DND-41 (cell line): ENCODE results near the gene MYH11.

Experiments
- ATAC-seq: fragments of 200-7000 bp; cut with Tn5 transposase; 3 replicates; pipeline ENCODE4 v1.9.1; 2021; ENCODE audit warnings: low read depth; ENCODE audit not compliant: insufficient read depth
- DNase-seq: peaks from one replicate; pipeline ENCODE4 v3.0.0-alpha.2; 2020
- H2AFZ ChIP-seq: 2 replicates; pipeline ENCODE4 v1.6.0; 2012; ENCODE audit warnings: low read depth, low read length
- H3K27ac ChIP-seq: 2 replicates; pipeline ENCODE4 v1.5.1; 2012; ENCODE audit warnings: low read length, inconsistent platforms
- H3K27me3 ChIP-seq: fragments of 200-600 bp; sonication (generic); 2 replicates; pipeline ENCODE4 v1.6.0; 2012; ENCODE audit warnings: low read length, mild to moderate bottlenecking, inconsistent platforms; ENCODE audit not compliant: insufficient read depth, poor library complexity
- H3K36me3 ChIP-seq: 2 replicates; pipeline ENCODE4 v1.5.1; 2012; ENCODE audit warnings: low read length, inconsistent platforms; ENCODE audit not compliant: insufficient read depth
- H3K4me1 ChIP-seq: 2 replicates; pipeline ENCODE4 v1.5.1; 2012; ENCODE audit warnings: mild to moderate bottlenecking, low read length; ENCODE audit not compliant: insufficient read depth
- H3K4me2 ChIP-seq: 2 replicates; pipeline ENCODE4 v1.6.0; 2012; ENCODE audit warnings: mild to moderate bottlenecking, moderate library complexity, low read length, inconsistent platforms; ENCODE audit not compliant: insufficient read depth
- H3K4me3 ChIP-seq, 2 experiments: fragments of 200-600 bp in 1 of 2; shearing (Covaris generic) in 1 of 2; 2 replicates each; pipeline ENCODE4 v1.5.1; 2012 to 2016; ENCODE audit warnings: inconsistent platforms in 2 of 2, low read length in 2 of 2, mild to moderate bottlenecking in 2 of 2, low read depth in 1 of 2, moderate library complexity in 1 of 2
- H3K79me2 ChIP-seq: 2 replicates; pipeline ENCODE4 v1.6.0; 2012; ENCODE audit warnings: low read length, inconsistent platforms; ENCODE audit not compliant: insufficient read depth
- H3K9ac ChIP-seq: 2 replicates; pipeline ENCODE4 v1.6.0; 2012; ENCODE audit warnings: low read depth, mild to moderate bottlenecking, inconsistent platforms, low read length, moderate library complexity
- H3K9me3 ChIP-seq: 2 replicates; pipeline ENCODE4 v1.5.1; 2012; ENCODE audit warnings: low read length, moderate library complexity, mild to moderate bottlenecking, inconsistent platforms; ENCODE audit not compliant: insufficient read depth, severe bottlenecking
- H4K20me1 ChIP-seq: 2 replicates; pipeline ENCODE4 v1.6.0; 2012; ENCODE audit warnings: low read length; ENCODE audit not compliant: insufficient read depth
- CTCF ChIP-seq: IDR thresholded peaks from 2 replicates; pipeline ENCODE4 v1.5.1; 2012; ENCODE audit warnings: borderline replicate concordance, low read length, moderate library complexity, mild to moderate bottlenecking; ENCODE audit not compliant: poor library complexity, severe bottlenecking; ENCODE audit errors: extremely low read depth
- EZH2 ChIP-seq: IDR thresholded peaks from 3 replicates; pipeline ENCODE4 v1.6.1; 2012; ENCODE audit warnings: borderline replicate concordance, low read depth, mild to moderate bottlenecking, moderate library complexity, low read length, inconsistent platforms; ENCODE audit not compliant: severe bottlenecking

Gene MYH11

GRCh38 chr16:15808071-15808470 lies 48.8 kb downstream of the MYH11 start:
- DNase-seq (no peak), ATAC-seq (no peak)
- Histone ChIP-seq H3K36me3 (no peaks in the 10 kb centered on the region), H3K79me2 (no peaks in the 10 kb centered on the region), H3K27ac (no peak overlapping the region), H2AFZ (no peak overlapping the region), H3K4me1 (no peaks in the 10 kb centered on the region), H4K20me1 (no peaks in the 10 kb centered on the region), H3K4me2 (no peak overlapping the region), H3K9ac (no peak overlapping the region), H3K4me3 (no peak overlapping the region), H3K9me3 (no peaks in the 10 kb centered on the region), H3K27me3 (peaks cover 3% of the 10 kb centered on the region)
- TF ChIP-seq CTCF (no peak), EZH2 (no peak)

GRCh38 chr16:15807603-15808009 lies 49.2 kb downstream of the MYH11 start:
- H4K20me1 ChIP-seq: no peaks in the 10 kb centered on the region
- H3K79me2 ChIP-seq: no peaks in the 10 kb centered on the region
- H3K36me3 ChIP-seq: no peaks in the 10 kb centered on the region
- H3K4me1 ChIP-seq: no peaks in the 10 kb centered on the region
- H3K4me3 ChIP-seq: no peak overlapping the region
- H3K27ac ChIP-seq: no peak overlapping the region
- H3K9me3 ChIP-seq: no peaks in the 10 kb centered on the region
- ATAC-seq (no peak), DNase-seq (no peak)
- TF ChIP-seq EZH2 (no peak), CTCF (no peak)
- H3K27me3 ChIP-seq: peaks cover 3% of the 10 kb centered on the region
- no peak overlapping the region for H3K4me2 ChIP-seq
- H3K9ac ChIP-seq: no peak overlapping the region
- no peak overlapping the region for H2AFZ ChIP-seq

DNA sequence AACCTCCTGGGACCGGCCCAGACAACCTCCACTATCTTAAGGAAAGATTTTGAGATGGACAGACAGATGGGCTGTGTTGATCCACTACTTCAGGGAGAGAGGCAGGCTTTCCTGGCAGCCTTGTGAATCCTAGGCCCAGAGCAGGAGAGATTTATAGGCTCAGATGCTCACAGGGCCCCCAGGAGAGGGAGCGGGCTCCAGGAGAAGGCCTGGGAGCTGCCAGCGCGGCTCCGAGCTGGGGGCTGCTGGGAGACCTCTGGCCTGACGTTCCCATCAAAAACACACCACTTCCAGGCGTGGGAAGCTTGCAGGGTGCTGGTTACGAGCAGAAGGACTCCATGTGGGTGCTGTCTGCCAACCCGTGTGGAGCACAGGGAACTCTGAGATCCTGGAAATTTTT lies 53.2 kb downstream of the MYH11 start:
- H3K9me3 ChIP-seq: no peaks in the 10 kb centered on the region
- no peaks in the 10 kb centered on the region for H3K27me3 ChIP-seq
- no peak overlapping the region for H3K27ac ChIP-seq
- ATAC-seq: no peak
- no peaks in the 10 kb centered on the region for H3K4me1 ChIP-seq
- H3K36me3 ChIP-seq: no peaks in the 10 kb centered on the region
- no peak overlapping the region for H2AFZ ChIP-seq
- no peaks in the 10 kb centered on the region for H4K20me1 ChIP-seq
- H3K9ac ChIP-seq: no peak overlapping the region
- TF ChIP-seq CTCF: no peak
- TF ChIP-seq EZH2: no peak
- DNase-seq: no peak
- H3K4me3 ChIP-seq: no peak overlapping the region
- no peak overlapping the region for H3K4me2 ChIP-seq
- no peaks in the 10 kb centered on the region for H3K79me2 ChIP-seq
